ENCODE data around the gene MAD1L1.
"Not testable (repeated sequence)": the region's sequence is repeated elsewhere in the genome, so short reads cannot be mapped to it uniquely, and the experiment has no call there.

The MAD1L1 gene

GRCh38 chr7:1971946-1972654, 260.6 kb downstream of the MAD1L1 start:
- no peak for DNase-seq (ENCODE audit: low spot score)

GRCh38 chr7:1970895-1971294, 261.9 kb downstream of the MAD1L1 start:
- no peak for DNase-seq (ENCODE audit: low spot score)

DNA sequence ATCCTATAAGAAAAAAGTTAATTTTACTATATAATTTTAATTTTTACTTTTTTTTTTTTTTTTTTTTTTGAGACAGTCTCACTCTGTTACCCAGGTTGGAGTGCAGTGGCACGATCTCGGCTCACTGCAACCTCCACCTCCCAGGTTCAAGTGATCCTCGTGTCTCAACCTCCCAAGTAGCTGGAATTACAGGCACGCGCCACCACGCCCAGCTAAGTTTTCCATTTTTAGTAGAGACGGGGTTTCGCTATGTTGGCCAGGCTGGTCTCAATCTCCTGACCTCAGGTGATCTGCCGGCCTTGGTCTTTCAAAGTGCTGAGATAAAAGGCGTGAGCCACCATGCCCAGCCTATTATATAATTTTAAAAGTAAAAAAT, 262.5 kb downstream of the MAD1L1 start:
- not testable (repeated sequence) for DNase-seq (ENCODE audit: low spot score)

DNA sequence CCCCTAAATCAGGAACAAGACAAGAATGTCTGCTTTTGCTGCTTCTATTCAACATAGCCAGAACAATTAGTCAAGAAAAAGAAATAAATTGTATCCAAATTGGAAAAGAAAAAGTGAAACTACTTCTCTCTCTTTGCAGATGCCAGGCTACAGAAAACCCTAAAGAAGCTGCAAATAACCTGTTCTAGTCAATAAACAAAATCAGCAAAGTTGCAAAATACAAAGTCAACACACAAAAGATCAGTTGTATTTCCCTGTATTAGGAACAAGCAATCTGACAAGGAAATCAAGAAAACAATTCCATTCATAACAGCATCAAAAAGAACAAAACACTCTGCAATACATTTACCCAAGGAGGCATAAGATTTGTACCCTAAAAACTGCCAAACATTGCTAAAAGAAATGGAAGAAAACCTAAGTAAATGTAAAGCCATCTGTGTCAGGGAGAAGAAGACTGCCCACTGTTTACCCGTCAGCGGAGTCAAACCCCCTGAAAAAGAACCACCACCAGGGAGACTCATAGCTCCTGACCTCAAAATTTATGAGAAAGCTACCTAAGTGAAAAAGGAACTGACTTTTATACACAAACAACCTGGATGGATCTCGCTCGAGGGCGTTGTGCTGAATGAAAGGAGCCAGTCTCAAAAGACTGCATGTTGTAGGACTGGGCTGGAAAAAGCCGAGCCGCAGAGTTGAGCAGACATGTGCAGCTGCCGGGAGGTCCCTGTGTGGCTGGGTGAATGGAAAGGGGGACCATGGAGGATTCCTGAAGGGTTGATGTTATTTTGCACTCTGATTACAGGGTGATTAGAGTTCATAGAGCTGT, 263.1 kb downstream of the MAD1L1 start:
- DNase-seq (ENCODE audit: low spot score), result no peak

- DNase-seq (ENCODE audit: low spot score), result no peak
Observed at GRCh38 chr7:1968397-1969111, 264.2 kb downstream of the MAD1L1 start.

- DNase-seq (ENCODE audit: low spot score), result no peak
Observed at GRCh38 chr7:1967512-1968396, 265.0 kb downstream of the MAD1L1 start.

GRCh38 chr7:1966631-1967200, 266.0 kb downstream of the MAD1L1 start:
- no peak for DNase-seq (ENCODE audit: low spot score)

DNA sequence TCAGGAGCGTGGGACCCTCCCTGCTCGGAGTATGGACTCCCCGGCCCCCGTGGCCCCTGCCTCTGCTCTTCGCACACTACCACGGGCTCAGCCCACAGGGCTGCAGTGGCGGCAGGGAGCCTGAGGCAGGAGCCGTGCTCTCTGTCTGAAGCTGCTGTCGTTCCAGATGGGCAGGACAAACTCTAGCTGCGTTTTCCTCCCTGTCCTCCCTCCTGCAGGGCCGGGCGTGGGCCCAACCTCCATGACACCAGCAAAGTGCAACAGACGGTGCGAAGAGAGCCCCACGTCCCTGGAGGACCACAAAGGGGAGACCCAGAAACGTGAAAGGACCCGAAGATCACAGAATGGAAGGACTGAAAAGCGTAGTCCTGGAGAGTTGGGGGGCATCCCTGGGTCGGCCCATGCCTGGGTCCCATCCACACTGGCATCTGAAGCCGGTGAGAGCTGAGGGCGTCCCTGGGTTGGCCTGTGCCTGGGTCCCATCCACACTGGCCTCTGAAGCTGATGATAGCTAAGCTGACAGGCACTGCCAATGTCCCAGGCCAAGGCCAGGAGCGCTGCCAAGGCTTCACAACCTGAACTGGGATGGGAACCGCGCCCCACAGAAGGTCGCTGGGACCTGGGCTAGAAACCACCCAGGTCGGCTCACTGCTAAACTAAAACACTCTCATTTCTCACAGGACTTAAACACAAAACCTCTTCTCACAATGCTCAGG, 267.0 kb downstream of the MAD1L1 start:
- no peak for DNase-seq (ENCODE audit: low spot score)

DNA sequence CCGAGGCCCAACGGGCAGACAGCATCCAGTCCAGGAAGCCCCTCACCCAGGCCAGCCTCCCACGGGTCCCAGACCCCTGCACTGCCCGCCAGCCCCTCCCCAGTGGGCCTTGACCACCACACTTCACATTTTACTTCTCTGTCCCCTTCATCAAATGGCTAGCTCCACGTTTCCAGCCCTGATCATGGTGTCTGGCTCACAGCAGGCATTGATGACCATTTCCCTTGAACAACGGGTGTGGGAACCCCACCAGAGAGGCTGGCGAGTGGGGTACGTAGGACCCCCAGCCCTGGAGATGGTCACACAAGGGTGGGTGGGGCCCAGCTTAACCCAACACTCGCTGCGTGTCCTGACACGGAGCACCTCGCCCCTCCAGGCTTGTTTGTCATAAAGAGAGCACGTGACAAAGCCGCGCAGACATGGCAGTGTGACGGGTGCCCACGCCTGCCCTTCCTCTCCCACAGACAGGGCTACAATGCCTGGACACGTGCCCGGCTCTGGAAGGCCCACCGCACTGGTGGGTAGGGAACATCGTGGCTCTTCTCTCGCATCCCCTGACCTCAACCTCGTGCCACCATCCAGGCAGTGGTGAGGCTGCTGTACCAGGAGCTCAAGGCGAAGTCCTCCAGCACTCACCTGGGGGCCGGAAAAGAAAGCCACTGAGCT, 267.7 kb downstream of the MAD1L1 start:
- DNase-seq (ENCODE audit: low spot score), result no peak

DNA sequence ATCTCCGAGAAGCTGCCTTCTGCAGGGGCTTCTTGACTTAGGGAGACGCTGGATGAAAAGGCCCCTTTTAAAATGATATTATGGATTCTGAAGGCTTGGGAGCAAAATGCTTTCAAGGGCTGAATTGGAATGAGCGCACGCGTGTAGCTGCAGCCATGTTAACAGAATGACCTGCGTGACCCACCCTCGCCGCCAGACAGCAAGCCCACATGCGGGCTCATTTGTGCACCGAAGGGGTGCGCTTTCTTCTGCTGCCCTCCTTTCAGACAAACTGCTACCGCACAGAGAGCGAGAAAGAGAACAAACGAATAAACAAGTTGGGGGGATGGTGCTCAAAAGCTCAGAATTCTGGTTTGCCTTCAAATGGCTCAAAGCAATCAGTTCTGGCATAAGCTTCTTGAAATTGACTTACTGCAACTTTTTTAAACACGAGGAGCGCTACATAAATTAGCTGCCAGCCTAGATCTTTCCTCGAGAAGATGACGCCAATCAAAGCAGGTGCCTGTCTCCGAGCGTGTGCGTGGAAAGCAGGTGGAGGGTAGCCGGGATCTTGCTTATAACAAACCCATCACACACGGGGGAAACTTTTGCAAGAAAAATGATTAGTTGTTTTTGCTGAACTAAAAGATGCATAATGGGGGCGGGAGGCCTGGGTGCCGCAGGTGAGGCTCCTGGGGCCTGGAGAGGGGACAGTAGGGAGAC, 268.4 kb downstream of the MAD1L1 start:
- DNase-seq (ENCODE audit: low spot score), result no peak

GRCh38 chr7:1963575-1963974, 269.2 kb downstream of the MAD1L1 start:
- no peak for DNase-seq (ENCODE audit: low spot score)

- no peak for DNase-seq (ENCODE audit: low spot score)
Observed at GRCh38 chr7:1961701-1962276, 271.0 kb downstream of the MAD1L1 start.

DNA sequence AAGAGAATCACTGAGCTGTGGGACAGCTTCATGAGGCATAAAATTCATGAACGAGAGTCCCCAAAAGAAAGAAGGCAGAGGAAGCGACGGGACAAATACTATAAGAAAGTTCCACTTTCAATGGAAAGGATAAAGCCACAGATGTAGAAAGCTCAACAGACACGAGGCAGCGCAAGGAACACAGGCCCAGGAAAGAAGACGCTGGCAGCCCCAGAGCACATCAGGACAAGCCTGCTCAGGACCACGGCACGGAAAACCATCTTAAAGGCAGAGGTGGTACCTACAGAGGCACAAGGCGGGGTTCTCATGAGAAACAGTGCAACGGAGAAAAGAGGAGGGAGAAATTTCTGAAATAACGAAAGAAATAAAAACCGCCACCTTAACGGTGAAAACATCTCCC, 273.4 kb downstream of the MAD1L1 start:
- DNase-seq (ENCODE audit: low spot score), result no peak

GRCh38 chr7:1957471-1958225, 275.1 kb downstream of the MAD1L1 start:
- no peak for DNase-seq (ENCODE audit: low spot score)

GRCh38 chr7:1956611-1957470, 275.9 kb downstream of the MAD1L1 start:
- no peak for DNase-seq (ENCODE audit: low spot score)

DNA sequence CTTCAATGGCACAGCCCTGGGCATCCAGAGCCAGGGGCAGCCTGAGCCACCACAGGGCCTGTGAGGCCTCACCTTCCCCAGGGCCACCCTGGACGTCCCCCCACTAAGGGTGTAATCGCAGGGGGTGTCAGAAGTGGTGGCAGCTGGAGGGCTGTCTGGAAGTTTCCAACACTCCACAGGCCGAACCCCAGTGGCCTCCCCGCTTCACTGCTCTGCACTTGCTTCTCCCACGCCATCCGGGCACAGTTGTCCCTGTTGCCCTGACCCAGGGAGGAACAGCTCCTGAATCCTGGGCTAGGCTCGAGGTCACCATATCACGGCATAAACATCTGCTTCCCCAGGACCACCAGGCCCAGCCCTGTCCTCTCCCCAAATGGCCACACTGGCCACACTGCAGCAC, 276.6 kb downstream of the MAD1L1 start:
- DNase-seq (ENCODE audit: low spot score), result no peak

GRCh38 chr7:1954366-1955004, 278.3 kb downstream of the MAD1L1 start:
- DNase-seq (ENCODE audit: low spot score), result peak; percentile 62

Data from iPS-NIHi11 (cell line).